GM12891 (cell line): ENCODE results near the gene RASGRP3.

Experiments used
- PAX5 ChIP-seq: IDR thresholded peaks from 2 replicates; pipeline ENCODE4 v1.6.1; 2011; ENCODE audit warnings: low read length, moderate library complexity, mild to moderate bottlenecking; ENCODE audit not compliant: insufficient read depth, severe bottlenecking
- POLR2A ChIP-seq: IDR thresholded peaks from 2 replicates; pipeline ENCODE4 v1.6.1; 2011; ENCODE audit warnings: low read depth, low read length, control low read depth
- POLR2AphosphoS5 ChIP-seq: IDR thresholded peaks from 2 replicates; pipeline ENCODE4 v1.6.1; 2011; ENCODE audit warnings: low read depth, low read length, control low read depth
- SPI1 ChIP-seq: IDR thresholded peaks from 2 replicates; pipeline ENCODE4 v1.6.1; 2011; ENCODE audit warnings: low read depth, low read length, control low read depth
- TAF1 ChIP-seq: IDR thresholded peaks from 2 replicates; pipeline ENCODE4 v1.6.1; 2011; ENCODE audit warnings: low read depth, low read length, control low read depth

DNA sequence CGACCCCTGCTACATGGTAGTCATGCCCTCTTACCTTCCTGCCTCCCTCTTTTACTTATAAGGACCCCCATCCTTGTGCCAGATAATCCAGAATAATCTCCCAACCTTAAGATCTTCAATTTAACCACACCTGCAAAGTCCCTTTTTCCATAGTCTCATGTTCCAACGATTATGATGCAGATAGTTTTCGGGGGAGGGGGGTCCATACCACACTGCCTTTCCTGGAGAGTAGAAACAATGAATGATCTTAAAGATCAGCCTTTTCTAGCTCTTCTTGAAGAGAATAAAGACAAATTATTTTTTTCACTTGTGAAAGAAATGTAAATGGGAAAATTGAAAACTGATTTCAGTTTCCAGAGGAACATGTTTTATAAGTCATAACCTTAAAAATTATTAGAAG lies 127.0 kb downstream of the RASGRP3 start:
- no peak for TF ChIP-seq TAF1
- no peak for TF ChIP-seq POLR2A
- TF ChIP-seq POLR2AphosphoS5, result no peak
- no peak for TF ChIP-seq SPI1
- TF ChIP-seq PAX5, result no peak
